Kidney tubule cell (primary cell): ENCODE results near the gene MAPT.

Source experiments
- DNase-seq: peaks from one replicate; pipeline ENCODE4 v3.0.0-alpha.2; 2018; ENCODE audit warnings: low spot score

Gene MAPT

DNA sequence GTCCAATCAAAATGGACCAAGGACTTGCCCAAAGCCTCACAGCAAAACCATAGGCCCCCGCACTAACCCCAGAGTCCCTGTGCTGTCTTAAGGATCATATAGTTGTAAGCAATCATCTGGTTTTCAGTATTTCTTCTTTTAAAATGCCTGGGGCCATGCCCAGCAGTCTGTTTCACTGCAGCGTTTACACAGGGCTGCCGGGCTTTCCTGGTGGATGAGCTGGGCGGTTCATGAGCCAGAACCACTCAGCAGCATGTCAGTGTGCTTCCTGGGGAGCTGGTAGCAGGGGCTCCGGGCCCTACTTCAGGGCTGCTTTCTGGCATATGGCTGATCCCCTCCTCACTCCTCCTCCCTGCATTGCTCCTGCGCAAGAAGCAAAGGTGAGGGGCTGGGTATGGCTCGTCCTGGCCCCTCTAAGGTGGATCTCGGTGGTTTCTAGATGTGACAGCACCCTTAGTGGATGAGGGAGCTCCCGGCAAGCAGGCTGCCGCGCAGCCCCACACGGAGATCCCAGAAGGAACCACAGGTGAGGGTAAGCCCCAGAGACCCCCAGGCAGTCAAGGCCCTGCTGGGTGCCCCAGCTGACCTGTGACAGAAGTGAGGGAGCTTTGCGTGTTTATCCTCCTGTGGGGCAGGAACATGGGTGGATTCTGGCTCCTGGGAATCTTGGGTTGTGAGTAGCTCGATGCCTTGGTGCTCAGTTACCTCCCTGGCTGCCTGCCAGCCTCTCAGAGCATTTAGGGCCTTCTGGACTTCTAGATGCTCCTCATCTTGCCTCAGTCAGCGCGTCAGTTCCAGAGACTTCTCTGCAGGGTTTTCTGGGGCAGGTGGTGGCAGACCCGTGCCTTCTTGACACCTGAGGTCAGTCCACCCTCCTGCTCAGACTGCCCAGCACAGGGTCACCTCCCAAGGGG, 79.8 kb downstream of the MAPT start:
- DNase-seq = no peak

- DNase-seq = no peak
Observed at GRCh38 chr17:45974916-45975630, 80.7 kb downstream of the MAPT start.

DNA sequence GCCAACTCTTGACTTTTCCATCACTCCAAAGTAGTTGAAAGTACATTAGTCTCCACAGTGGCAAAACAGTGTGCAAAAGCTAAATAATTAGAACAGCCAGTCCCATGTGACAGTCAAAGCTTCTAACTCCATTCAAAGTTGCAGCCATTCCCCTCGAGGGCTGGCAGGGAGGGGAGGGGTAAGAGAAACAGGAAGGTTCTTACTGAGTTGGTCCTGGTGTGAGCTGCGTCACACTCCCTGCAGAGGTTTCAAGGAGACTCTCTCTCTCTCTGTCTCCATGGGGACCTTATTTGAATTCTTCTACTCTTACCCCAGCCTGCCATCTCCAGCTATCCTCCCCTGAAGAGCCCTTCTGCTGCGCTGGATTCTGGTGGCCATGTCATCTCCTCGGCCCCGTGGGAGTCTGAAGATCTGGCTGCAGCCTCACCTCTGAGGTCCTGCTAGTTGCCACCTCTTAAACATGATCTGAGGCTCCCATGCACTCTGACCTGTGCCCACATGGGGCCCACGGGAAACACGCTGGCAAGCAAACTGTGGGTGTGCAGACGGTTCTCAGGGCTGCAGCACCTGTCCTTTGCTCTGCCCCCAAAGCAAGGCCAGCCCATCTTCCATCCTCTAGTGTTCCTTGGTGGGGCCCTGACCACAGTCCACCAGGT, 81.4 kb downstream of the MAPT start:
- DNase-seq = no peak

- DNase-seq = no peak
Observed at GRCh38 chr17:45976391-45976754, 82.0 kb downstream of the MAPT start.

DNA sequence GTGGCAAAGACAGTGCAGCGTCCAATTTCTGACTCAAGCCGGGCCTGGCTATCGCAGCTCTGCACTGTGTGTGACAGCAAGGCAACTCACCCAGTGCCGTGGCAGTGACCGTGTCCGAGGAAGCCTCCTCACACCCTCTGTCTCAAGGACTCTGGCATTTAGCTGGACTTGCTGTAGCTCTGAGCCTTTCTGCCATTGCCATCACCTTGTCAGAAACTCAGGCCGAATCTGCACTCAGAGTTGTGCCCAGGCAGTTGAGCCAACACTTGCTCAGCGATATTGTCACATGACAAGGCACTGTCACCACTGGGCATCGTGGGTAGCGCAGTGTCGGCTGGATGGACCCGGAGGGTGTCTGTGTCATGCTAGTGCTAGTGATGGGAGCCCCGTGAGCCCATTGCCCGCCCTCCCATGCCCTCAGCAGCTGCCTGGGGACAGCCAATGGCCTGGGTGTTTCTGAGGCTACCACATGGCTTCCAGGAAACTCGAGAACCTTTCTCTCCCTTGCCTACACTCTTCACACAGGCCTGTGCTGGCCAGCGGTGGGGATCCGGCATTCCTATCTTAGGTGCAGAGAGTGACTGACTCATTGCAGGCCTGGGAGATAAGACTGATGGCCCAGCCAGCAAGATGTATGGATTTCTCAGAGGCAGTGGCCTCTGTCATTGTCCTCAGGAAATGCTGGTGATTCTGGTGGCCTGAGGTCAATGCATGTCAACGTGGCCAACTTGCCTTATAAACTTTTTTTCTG, 82.6 kb downstream of the MAPT start:
- DNase-seq = no peak

- no peak for DNase-seq
Observed at GRCh38 chr17:45977506-45977824, 83.1 kb downstream of the MAPT start.

GRCh38 chr17:45977976-45978626, 83.7 kb downstream of the MAPT start:
- no peak for DNase-seq

DNA sequence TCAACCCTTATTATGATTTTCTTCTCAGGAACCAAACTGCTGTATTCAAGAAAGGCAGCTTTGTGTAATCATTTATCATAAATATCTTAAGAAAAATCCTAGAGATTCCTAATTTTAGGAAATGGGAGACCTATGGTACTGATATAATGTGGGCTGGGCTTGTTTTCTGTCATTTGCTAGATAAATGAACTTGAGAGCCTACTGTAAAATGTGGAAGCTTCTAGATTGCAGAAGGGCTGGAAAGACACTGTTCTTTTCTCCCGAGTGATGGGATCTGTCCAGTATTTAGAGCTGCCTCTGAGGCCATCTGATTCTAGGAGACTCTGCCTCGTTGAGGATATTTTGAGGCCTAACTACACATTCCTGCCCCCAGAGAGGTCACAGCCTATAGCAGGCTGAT, 84.8 kb downstream of the MAPT start:
- DNase-seq = no peak

GRCh38 chr17:45980855-45981254, 86.5 kb downstream of the MAPT start:
- DNase-seq = no peak

GRCh38 chr17:45981306-45981705, 87.0 kb downstream of the MAPT start:
- DNase-seq = no peak

- no peak for DNase-seq
Observed at GRCh38 chr17:45982791-45983613, 88.6 kb downstream of the MAPT start.

DNA sequence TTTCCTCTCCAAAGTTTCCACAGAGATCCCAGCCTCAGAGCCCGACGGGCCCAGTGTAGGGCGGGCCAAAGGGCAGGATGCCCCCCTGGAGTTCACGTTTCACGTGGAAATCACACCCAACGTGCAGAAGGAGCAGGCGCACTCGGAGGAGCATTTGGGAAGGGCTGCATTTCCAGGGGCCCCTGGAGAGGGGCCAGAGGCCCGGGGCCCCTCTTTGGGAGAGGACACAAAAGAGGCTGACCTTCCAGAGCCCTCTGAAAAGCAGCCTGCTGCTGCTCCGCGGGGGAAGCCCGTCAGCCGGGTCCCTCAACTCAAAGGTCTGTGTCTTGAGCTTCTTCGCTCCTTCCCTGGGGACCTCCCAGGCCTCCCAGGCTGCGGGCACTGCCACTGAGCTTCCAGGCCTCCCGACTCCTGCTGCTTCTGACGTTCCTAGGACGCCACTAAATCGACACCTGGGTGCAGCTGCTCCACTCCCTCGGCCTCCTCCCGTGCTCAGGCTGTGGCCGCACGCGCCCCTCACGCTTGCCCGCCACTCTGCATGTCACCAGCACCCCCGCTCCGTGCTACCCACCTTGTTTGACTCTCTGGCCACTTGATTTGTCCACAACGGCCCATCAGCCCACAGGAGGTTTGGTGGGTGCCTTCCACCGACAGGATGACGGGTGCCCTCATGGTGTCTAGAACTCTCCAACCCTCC, 89.4 kb downstream of the MAPT start:
- no peak for DNase-seq

- DNase-seq = no peak
Observed at GRCh38 chr17:45984368-45984767, 90.0 kb downstream of the MAPT start.

- no peak for DNase-seq
Observed at GRCh38 chr17:45985447-45985846, 91.1 kb downstream of the MAPT start.

- no peak for DNase-seq
Observed at GRCh38 chr17:45986056-45986455, 91.7 kb downstream of the MAPT start.

DNA sequence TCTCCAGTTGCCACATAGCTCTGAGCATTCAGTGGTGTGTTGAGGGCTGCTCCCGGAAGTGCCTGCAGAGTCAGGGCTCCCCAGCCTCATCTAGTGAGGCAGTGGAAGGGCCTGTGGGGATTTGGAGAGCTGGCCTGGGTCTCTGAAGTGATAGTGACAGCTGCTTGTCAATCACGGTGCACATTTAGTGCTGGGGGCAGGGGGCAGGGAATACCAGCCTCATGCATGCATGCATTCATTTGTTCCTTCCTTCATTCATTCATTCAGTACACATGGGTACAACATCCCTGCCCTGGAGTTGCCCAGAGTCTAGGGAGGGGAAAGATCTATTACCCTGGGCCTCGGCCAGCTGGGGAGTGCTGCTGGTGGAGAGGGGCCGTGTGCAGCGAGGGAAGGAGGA, 93.4 kb downstream of the MAPT start:
- no peak for DNase-seq

GRCh38 chr17:45989759-45990158, 95.4 kb downstream of the MAPT start:
- no peak for DNase-seq

DNA sequence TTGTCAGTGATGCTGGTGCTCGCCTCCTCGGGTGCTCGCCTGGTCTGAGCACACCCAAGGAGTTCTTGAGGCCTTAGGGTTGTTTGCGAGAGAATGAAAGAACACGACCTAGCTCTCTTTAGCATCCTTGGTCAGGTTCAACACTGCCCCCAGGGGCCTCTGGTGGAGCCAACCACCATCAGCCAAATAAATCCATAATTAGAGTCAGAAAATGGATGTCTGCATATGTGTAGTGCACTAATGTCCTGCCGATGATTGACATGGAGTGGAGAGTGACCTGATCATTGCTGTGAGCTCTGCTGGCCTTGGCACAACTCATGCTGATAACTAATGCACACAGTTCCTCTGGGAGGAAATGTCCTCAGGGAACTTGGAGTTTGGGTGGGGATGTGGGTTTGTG, 96.5 kb downstream of the MAPT start:
- DNase-seq = no peak

- DNase-seq = no peak
Observed at GRCh38 chr17:45991341-45991740, 97.0 kb downstream of the MAPT start.

- no peak for DNase-seq
Observed at GRCh38 chr17:45992175-45992574, 97.8 kb downstream of the MAPT start.
